Retinal pigment epithelial cell (primary cell): ENCODE results near the gene CTR9.
"Not testable (repeated sequence)": the region's sequence is repeated elsewhere in the genome, so short reads cannot be mapped to it uniquely, and the experiment has no call there.

Experiments
- DNase-seq: peaks from one replicate; pipeline ENCODE4 v3.0.0-alpha.2; 2010; ENCODE audit warnings: low read depth
- H3K4me3 ChIP-seq: 2 replicates; pipeline ENCODE4 v1.5.1; 2011; ENCODE audit warnings: mild to moderate bottlenecking, low read length, control low read depth, moderate library complexity
- CTCF ChIP-seq: conservative IDR thresholded peaks from 2 replicates; pipeline ENCODE4 v1.5.1; 2011; ENCODE audit warnings: low read depth, low read length, control low read depth, inconsistent platforms

Gene CTR9

DNA sequence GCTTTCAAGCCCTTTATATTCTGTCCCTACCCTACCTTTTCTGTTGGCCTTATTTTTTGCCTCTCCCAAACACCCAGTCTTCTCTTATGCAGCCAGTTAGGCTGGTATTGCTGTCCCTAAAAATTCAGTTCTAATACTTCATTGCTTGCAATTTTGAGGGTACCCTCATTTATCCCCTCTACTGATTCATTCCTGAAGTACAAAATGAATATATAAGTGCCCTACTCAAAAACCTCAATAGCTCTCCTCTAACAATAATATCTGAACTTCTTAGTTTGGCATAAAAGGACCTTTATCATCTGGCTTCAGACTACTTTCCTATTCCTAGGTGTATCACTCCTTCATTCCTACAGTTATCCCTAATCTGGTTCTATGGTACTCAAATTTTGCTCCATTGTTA lies 62.9 kb downstream of the CTR9 start:
- TF ChIP-seq CTCF: no peak
- no peak for DNase-seq
- H3K4me3 ChIP-seq: no peak overlapping the region

- no peak overlapping the region for H3K4me3 ChIP-seq
- no peak for DNase-seq
- TF ChIP-seq CTCF: no peak
Observed at GRCh38 chr11:10818594-10818993, 67.5 kb downstream of the CTR9 start.

GRCh38 chr11:10822491-10822890 lies 71.4 kb downstream of the CTR9 start:
- DNase-seq, H3K4me3 ChIP-seq: not testable (repeated sequence)

DNA sequence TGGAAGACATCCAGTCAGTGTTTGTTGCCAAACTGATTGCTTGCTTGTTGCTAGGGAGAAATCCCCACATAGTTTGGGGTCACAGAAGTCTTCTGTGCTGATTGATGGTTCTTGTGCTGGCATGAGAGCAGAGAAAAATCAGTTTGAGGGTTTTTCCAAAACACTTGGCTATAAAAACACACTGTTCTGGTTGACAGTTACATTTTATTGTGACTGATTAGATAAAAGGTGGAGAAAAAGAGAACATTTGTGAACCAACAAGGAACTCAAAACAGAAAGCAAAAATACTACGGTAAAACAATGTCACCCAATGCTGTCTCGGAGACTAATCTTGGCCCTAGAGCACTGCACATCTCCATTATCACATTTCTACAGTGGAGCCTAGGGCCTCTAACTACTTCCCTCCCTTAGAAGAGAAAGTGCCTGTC lies 72.1 kb downstream of the CTR9 start:
- no peak overlapping the region for H3K4me3 ChIP-seq
- no peak for DNase-seq
- no peak for TF ChIP-seq CTCF

- no peak for DNase-seq
- no peak overlapping the region for H3K4me3 ChIP-seq
- TF ChIP-seq CTCF: no peak
Observed at GRCh38 chr11:10824888-10825287, 73.8 kb downstream of the CTR9 start.

GRCh38 chr11:10828402-10828801 lies 77.4 kb downstream of the CTR9 start:
- DNase-seq: no peak
- no peak for TF ChIP-seq CTCF
- no peak overlapping the region for H3K4me3 ChIP-seq

DNA sequence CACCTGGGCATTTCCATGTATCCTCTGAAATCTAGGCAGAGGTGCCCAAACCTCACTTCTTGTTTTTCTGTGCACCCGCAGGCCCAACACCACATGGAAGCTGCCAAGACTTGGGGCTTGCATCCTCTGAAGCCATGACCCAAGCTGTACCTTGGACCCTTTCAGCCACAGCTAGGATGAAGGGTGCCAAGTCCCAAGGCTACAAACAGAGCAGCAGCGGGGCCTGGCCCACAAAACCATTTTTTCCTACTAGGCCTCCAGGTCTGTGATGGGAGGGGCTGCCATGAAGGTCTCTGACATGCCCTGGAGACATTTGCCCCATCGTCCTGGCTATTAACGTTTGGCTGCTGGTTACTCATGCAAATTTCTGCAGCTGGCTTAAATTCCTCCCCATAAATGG lies 78.1 kb downstream of the CTR9 start:
- TF ChIP-seq CTCF: no peak
- no peak overlapping the region for H3K4me3 ChIP-seq
- no peak for DNase-seq
